Measurements from ENCODE around the gene ABHD8.
A peak's percentile ranks its signal among the peaks of the same experiment; 100 is the strongest.

The ABHD8 gene

GRCh38 chr19:17309965-17310461 lies 6.8 kb upstream of the ABHD8 start:
- no peak for TF ChIP-seq CTCF (conservative IDR thresholded peaks at IDR 0.05; ENCODE audit: low read depth, low read length)
- peak overlapping the region; percentile 93 for H3K4me3 ChIP-seq (ENCODE audit: low read length)
- no peak for DNase-seq (ENCODE audit: low read depth)

- H3K4me3 ChIP-seq (ENCODE audit: low read length), result peak within 1 kb of the TSS; percentile 93
- no peak for TF ChIP-seq CTCF (conservative IDR thresholded peaks at IDR 0.05; ENCODE audit: low read depth, low read length)
- peak; percentile 99 for DNase-seq (ENCODE audit: low read depth)
Observed at GRCh38 chr19:17309198-17309964, 6.2 kb upstream of the ABHD8 start, which contains the start of gene DDA1. DDA1 (plus strand) TSS chr19:17309563; CDS start chr19:17309655, 92 bp downstream.

GRCh38 chr19:17307876-17308377 lies 4.7 kb upstream of the ABHD8 start:
- TF ChIP-seq CTCF (conservative IDR thresholded peaks at IDR 0.05; ENCODE audit: low read depth, low read length), result no peak
- DNase-seq (ENCODE audit: low read depth), result no peak
- H3K4me3 ChIP-seq (ENCODE audit: low read length), result no peak overlapping the region

GRCh38 chr19:17306285-17306714 lies 3.1 kb upstream of the ABHD8 start:
- DNase-seq (ENCODE audit: low read depth), result no peak
- peak overlapping the region; percentile 79 for H3K4me3 ChIP-seq (ENCODE audit: low read length)
- TF ChIP-seq CTCF (conservative IDR thresholded peaks at IDR 0.05; ENCODE audit: low read depth, low read length), result no peak

- peak within 1 kb of the TSS; percentile 79 for H3K4me3 ChIP-seq (ENCODE audit: low read length)
- TF ChIP-seq CTCF (conservative IDR thresholded peaks at IDR 0.05; ENCODE audit: low read depth, low read length), result peak; percentile 83
Observed at GRCh38 chr19:17305517-17306284, 2.5 kb upstream of the ABHD8 start, which contains the start of gene MRPL34. MRPL34 (plus strand) TSS chr19:17305872; CDS start chr19:17305893, 21 bp downstream.

GRCh38 chr19:17305216-17305516 lies 1.9 kb upstream of the ABHD8 start:
- TF ChIP-seq CTCF (conservative IDR thresholded peaks at IDR 0.05; ENCODE audit: low read depth, low read length), result no peak
- H3K4me3 ChIP-seq (ENCODE audit: low read length), result no peak overlapping the region
- DNase-seq (ENCODE audit: low read depth), result no peak

More at GRCh38 chr19:17305517-17306284, 2.5 kb upstream of the ABHD8 start, which contains the start of gene MRPL34:
- peak; percentile 95 for DNase-seq (ENCODE audit: low read depth)

Measured in retinal pigment epithelial cell (primary cell).